ENCODE measurements around the gene HDAC1. TPM values are rescaled to one million over a fixed set of nuclear protein-coding genes. Genes with fewer than 3 reads are reported as not detected.

The HDAC1 gene
- total RNA-seq (2021; fragmentation: NEBNext Ultra II Directional; extraction: Animal tissue kit (Norgen Biotek cat#: 25700)): 111 and 112 TPM in 2 replicates
- polyA plus RNA-seq (2011; rRNA removed): 98.6 and 125 TPM in 2 replicates
- polyA plus RNA-seq (2011; cell fraction: cytosol; rRNA removed): 167 TPM
- 117 TPM for polyA plus RNA-seq (2011; cell fraction: nucleus; rRNA removed)
- 163 to 210 TPM (median 188 TPM) in 4 replicates for polyA plus RNA-seq (2012, experiment 1 of 2)
- 40.2 TPM for polyA plus RNA-seq (2012, experiment 2 of 2)
- 75.4 TPM for polyA plus RNA-seq (2013, experiment 1 of 2)
- 69.8 TPM for polyA plus RNA-seq (2013, experiment 2 of 2)
- polyA minus RNA-seq (2011; rRNA and poly(A)+ RNA removed): 167 and 243 TPM in 2 replicates
- 62.5 TPM for polyA minus RNA-seq (2011; cell fraction: cytosol; rRNA and poly(A)+ RNA removed)
- 104 TPM for polyA minus RNA-seq (2011; cell fraction: nucleus; rRNA and poly(A)+ RNA removed)
- long read RNA-seq, experiment 1, transcript HDAC1-201 (14 exons, 2,124 nt): major isoform, 15 of 77 reads
- long read RNA-seq, experiment 1, partial matches to known transcripts: 53 of 77 reads
- long read RNA-seq, experiment 1, other reads (novel, unspliced or antisense): 9 of 77 reads
- long read RNA-seq, experiment 2, transcript HDAC1-201 (14 exons, 2,124 nt): major isoform, 135 of 178 reads
- long read RNA-seq, experiment 2, transcript HDAC1-206 (7 exons, 2,409 nt): minor isoform, 9 of 178 reads
- long read RNA-seq, experiment 2, partial matches to known transcripts: 16 of 178 reads
- long read RNA-seq, experiment 2, other reads (novel, unspliced or antisense): 18 of 178 reads

GRCh38 chr1:32291708-32292538 is at the start of gene HDAC1:
HDAC1 (plus strand) TSS chr1:32292083; CDS start chr1:32292170, 87 bp downstream.
- Histone ChIP-seq H2AK5ac (ENCODE audit: low read depth, low read length) (peak within 1 kb of the TSS; percentile 86; the same call in 1 of the 2 replicates), H3K79me2 (ENCODE audit: control insufficient read depth in 1 of 2, insufficient read depth in 2 of 2, low read length in 2 of 2) (peaks cover 4 to 43% of the 10 kb centered on the region in 2 experiments), H4K8ac (ENCODE audit: extremely low read depth, insufficient read depth, low read length) (peak within 1 kb of the TSS; percentile 81; the same call in 1 of the 2 replicates), H3K27me3 (replicated peaks in 1 of 4; ENCODE audit: control insufficient read depth in 3 of 4, extremely low read depth in 1 of 4, insufficient read depth in 3 of 4, low read length in 3 of 4) (no peaks in the 10 kb centered on the region), H2BK12ac (ENCODE audit: low read depth, low read length) (peak within 1 kb of the TSS; percentile 68), H2BK120ac (replicated peaks; ENCODE audit: low read depth, low read length) (no peak within 1 kb of the TSS), H2BK15ac (ENCODE audit: low read length) (peak within 1 kb of the TSS; percentile 97; the same call in 1 of the 2 replicates), H3K18ac (ENCODE audit: extremely low read depth, low read length) (peak within 1 kb of the TSS; percentile 89), H4K91ac (replicated peaks; ENCODE audit: insufficient read length, low read length) (peak within 1 kb of the TSS; percentile 72), H2AFZ (ENCODE audit: low read length) (peak within 1 kb of the TSS; percentile 54; the same call in 1 of the 2 replicates), H3K23me2 (ENCODE audit: low read depth, low read length) (peaks cover 3% of the 10 kb centered on the region), H3K9ac (replicated peaks in 1 of 4; ENCODE audit: extremely low read depth in 1 of 4, low read depth in 3 of 4, low read length in 3 of 4) (peak within 1 kb of the TSS in 3 of 4 experiments; percentile 67 to 72 (median 67); a peak in 6 of 7 replicates), H3K4me1 (replicated peaks in 1 of 4; ENCODE audit: control insufficient read depth in 3 of 4, insufficient read depth in 4 of 4, low read length in 3 of 4) (peaks cover 0 to 5% (median 4%) of the 10 kb centered on the region in 4 experiments), H4K20me1 (replicated peaks in 1 of 2; ENCODE audit: control insufficient read depth in 1 of 2, insufficient read depth in 2 of 2, low read length in 2 of 2) (peaks cover 0 to 5% of the 10 kb centered on the region in 2 experiments), H2BK5ac (ENCODE audit: low read depth, low read length) (peak within 1 kb of the TSS; percentile 69), H3K4me2 (ENCODE audit: insufficient read depth in 1 of 2, low read depth in 2 of 2, low read length in 2 of 2) (peak within 1 kb of the TSS; percentile 72 to 90), H3K23ac (ENCODE audit: insufficient read length) (no peak within 1 kb of the TSS), H3K4ac (replicated peaks; ENCODE audit: insufficient read length, low read depth, low read length) (no peak within 1 kb of the TSS), H3K4me3 (ENCODE audit: extremely low read depth in 1 of 4, insufficient read depth in 2 of 4, low read depth in 3 of 4, low read length in 4 of 4) (peak within 1 kb of the TSS; percentile 77 to 98 (median 96)), H3K36me3 (ENCODE audit: control insufficient read depth in 2 of 4, insufficient read depth in 4 of 4, low read length in 3 of 4) (no peaks in the 10 kb centered on the region; a peak in 1 of 8 replicates), H3K9me3 (ENCODE audit: insufficient read depth in 2 of 2, low read depth in 1 of 2, low read length in 1 of 2) (no peaks in the 10 kb centered on the region), H4K5ac (ENCODE audit: insufficient read length, low read depth, low read length) (peak within 1 kb of the TSS; percentile 61), H3K79me1 (ENCODE audit: low read depth, low read length) (peaks cover 6% of the 10 kb centered on the region), H3K56ac (replicated peaks; ENCODE audit: insufficient read length, low read depth, low read length) (peak within 1 kb of the TSS; percentile 47), H2BK20ac (ENCODE audit: low read length) (no peak within 1 kb of the TSS), H3K27ac (ENCODE audit: low read depth, low read length) (no peak within 1 kb of the TSS), H3K14ac (ENCODE audit: insufficient read length) (no peak within 1 kb of the TSS)
- peak; percentile 84 to 93 for DNase-seq (ENCODE audit: low read depth in 1 of 2, low spot score in 2 of 2)
- POLR2A ChIA-PET (ENCODE audit: partially characterized antibody): interaction anchor here (0.7 to 3.2 kb wide), 26 partner anchors 9 to 184 kb away, joined by 3 to 16 read pairs (median 4); partner anchors contain the start of genes BSDC1, CCDC28B, KPNA6 and MARCKSL1
- 7% methylated on average over 41 of the region's 67 CpGs; no CpG with 5 or more reads in 1 of the 2 experiments for WGBS, 2 experiments (ENCODE audit: extremely low coverage in 1 of 2, insufficient coverage in 1 of 2, insufficient read length in 1 of 2, insufficient replicate concordance in 2 of 2, low coverage in 1 of 2, low lambda C conversion rate in 2 of 2, missing lambda C conversion rate in 1 of 2)
- FAIRE-seq: no peak
- CTCF ChIA-PET (ENCODE audit: partially characterized antibody): interaction anchor here (1.3 to 6.0 kb wide), 5 partner anchors 13 to 76 kb away, joined by 3 to 34 read pairs (median 4); partner anchors contain the start of genes FAM167B and LCK
- 0 out of 2 replicates have a peak, but pooled peaks have one; percentile 9 for TF ChIP-seq BACH1 (IDR thresholded peaks at IDR 0.05; ENCODE audit: low read length)
- no peak; the same call in 1 of the 2 replicates for TF ChIP-seq SP2 (IDR thresholded peaks at IDR 0.05; ENCODE audit: low read length)
- no peak for TF ChIP-seq SAP30 (IDR thresholded peaks at IDR 0.05; ENCODE audit: insufficient read depth, insufficient replicate concordance, low read length)
- no peak for TF ChIP-seq CTBP2 (IDR thresholded peaks at IDR 0.05; ENCODE audit: borderline replicate concordance, insufficient read depth, insufficient read length, low read length)
- TF ChIP-seq NANOG (IDR thresholded peaks at IDR 0.05; ENCODE audit: insufficient read depth, low read depth, low read length, poor library complexity, severe bottlenecking): peak; percentile 11
- peak; percentile 12; the same call in 1 of the 2 replicates for TF ChIP-seq CHD2 (IDR thresholded peaks at IDR 0.05; ENCODE audit: low read length)
- peak in 1 of 2 experiments; percentile 39; a peak in 1 of 3 replicates for TF ChIP-seq POLR2A (IDR thresholded peaks at IDR 0.05; ENCODE audit: control extremely low read depth in 1 of 2, low read depth in 2 of 2, low read length in 2 of 2)
